ENCODE results near the gene ALDOB. TPM values are rescaled to one million over a fixed set of nuclear protein-coding genes. Genes with fewer than 3 reads are reported as not detected.

The ALDOB gene
- total RNA-seq, 2 experiments from 2014 or later = not detected

DNA sequence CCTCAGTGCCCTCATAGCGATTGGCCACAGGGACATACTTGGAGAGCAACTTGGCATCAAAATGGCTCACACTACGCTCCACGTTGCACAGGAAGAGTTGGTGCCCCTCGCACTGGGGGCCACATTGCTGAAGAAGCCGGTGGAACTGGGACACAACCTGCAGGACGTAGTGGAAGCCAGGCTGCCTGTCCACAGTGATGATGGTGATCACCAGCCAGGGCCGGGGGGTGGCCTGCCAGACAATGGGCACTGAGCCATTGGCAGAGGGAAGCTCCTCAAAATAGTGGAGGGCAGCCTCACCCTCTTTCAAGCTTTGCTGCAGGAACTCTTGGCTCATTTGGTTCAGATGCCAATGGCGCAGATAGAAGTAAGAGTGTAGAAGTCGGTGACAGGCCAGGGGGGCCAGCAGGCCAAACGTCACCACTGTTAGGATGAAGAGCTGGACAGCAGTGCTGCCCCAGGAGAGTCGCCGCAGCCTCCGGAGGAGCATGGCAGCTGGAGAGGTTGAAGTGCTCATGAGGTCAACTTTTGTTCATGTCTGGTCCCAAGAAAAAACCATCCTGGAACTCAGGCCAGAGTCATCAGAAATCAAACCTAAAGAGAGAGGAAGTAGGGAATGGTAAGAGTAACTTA lies 41.1 kb upstream of the ALDOB start:
- TF ChIP-seq, protein P1, sequence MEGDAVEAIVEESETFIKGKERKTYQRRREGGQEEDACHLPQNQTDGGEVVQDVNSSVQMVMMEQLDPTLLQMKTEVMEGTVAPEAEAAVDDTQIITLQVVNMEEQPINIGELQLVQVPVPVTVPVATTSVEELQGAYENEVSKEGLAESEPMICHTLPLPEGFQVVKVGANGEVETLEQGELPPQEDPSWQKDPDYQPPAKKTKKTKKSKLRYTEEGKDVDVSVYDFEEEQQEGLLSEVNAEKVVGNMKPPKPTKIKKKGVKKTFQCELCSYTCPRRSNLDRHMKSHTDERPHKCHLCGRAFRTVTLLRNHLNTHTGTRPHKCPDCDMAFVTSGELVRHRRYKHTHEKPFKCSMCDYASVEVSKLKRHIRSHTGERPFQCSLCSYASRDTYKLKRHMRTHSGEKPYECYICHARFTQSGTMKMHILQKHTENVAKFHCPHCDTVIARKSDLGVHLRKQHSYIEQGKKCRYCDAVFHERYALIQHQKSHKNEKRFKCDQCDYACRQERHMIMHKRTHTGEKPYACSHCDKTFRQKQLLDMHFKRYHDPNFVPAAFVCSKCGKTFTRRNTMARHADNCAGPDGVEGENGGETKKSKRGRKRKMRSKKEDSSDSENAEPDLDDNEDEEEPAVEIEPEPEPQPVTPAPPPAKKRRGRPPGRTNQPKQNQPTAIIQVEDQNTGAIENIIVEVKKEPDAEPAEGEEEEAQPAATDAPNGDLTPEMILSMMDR (IDR thresholded peaks at IDR 0.05) = no peak
- ATAC-seq (ENCODE audit: poor library complexity) = no peak
- H3K36me3 ChIP-seq (ENCODE audit: insufficient read depth, low read length) = no peaks in the 10 kb centered on the region
- no peak overlapping the region for H3K4me3 ChIP-seq (ENCODE audit: low read length)
- no peak overlapping the region for H3K27ac ChIP-seq (ENCODE audit: low read depth in 1 of 2, low read length in 2 of 2)
- H3K27me3 ChIP-seq (ENCODE audit: control insufficient read depth in 1 of 2, insufficient read depth in 2 of 2, low read length in 2 of 2) = peaks cover 7 to 17% of the 10 kb centered on the region in 2 experiments
- Mint-ChIP-seq H3K4me3 (no peak overlapping the region), H3K4me1 (ENCODE audit: low read depth) (no peaks in the 10 kb centered on the region), H3K27ac (no peak overlapping the region), H3K27me3 (peaks cover 65% of the 10 kb centered on the region), H3K36me3 (ENCODE audit: low read depth) (no peaks in the 10 kb centered on the region), H3K9me3 (no peaks in the 10 kb centered on the region)
- no peak for DNase-seq
- CTCF ChIA-PET = no interaction called here
- intact Hi-C loops (cut with DNase I, micrococcal nuclease) = no loop called here
- H3K4me1 ChIP-seq (ENCODE audit: insufficient read depth, low read length) = no peaks in the 10 kb centered on the region
- H3K9me3 ChIP-seq (ENCODE audit: control insufficient read depth in 1 of 2, insufficient read depth in 1 of 2, low read length in 2 of 2) = peaks cover 0 to 12% of the 10 kb centered on the region in 2 experiments
- POLR2A ChIA-PET = no interaction called here

DNA sequence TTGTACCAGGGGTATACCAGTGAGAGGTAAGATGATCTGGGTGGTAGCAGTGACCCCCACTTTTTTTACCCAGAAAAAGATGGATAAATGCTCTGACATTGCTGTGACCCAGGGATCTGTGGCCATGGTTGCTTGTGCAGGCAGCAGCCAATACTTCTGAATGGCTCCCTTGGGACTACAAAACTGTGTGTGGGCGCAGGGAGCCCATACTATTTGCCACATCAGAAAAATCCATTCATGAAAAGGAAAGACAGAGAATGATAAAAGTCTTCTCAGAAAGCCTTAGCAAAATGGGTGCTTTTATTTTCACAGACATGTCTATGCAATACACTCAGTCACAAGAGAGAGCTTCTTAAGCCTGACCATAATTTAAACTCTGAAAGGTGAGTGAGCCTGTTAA lies 37.3 kb upstream of the ALDOB start:
- H3K36me3 ChIP-seq (ENCODE audit: insufficient read depth, low read length) = no peaks in the 10 kb centered on the region
- Mint-ChIP-seq H3K36me3 (ENCODE audit: low read depth) (no peaks in the 10 kb centered on the region), H3K27ac (no peak overlapping the region), H3K27me3 (peaks cover 65% of the 10 kb centered on the region), H3K4me1 (ENCODE audit: low read depth) (no peaks in the 10 kb centered on the region), H3K4me3 (no peak overlapping the region), H3K9me3 (no peaks in the 10 kb centered on the region)
- CTCF ChIA-PET = interaction anchor here (1.3 kb wide), 1 partner anchor 10 kb away, joined by 6 read pairs; no protein-coding TSS in a partner anchor
- H3K9me3 ChIP-seq (ENCODE audit: control insufficient read depth in 1 of 2, insufficient read depth in 1 of 2, low read length in 2 of 2) = peaks cover 0 to 9% of the 10 kb centered on the region in 2 experiments
- H3K27me3 ChIP-seq (ENCODE audit: control insufficient read depth in 1 of 2, insufficient read depth in 2 of 2, low read length in 2 of 2) = peaks cover 7 to 17% of the 10 kb centered on the region in 2 experiments
- intact Hi-C loops (cut with DNase I, micrococcal nuclease) = no loop called here
- H3K27ac ChIP-seq (ENCODE audit: low read depth in 1 of 2, low read length in 2 of 2) = no peak overlapping the region
- TF ChIP-seq, protein P1 (IDR thresholded peaks at IDR 0.05) = no peak
- POLR2A ChIA-PET = no interaction called here
- no peaks in the 10 kb centered on the region for H3K4me1 ChIP-seq (ENCODE audit: insufficient read depth, low read length)
- DNase-seq (no peak), ATAC-seq (ENCODE audit: poor library complexity) (no peak)
- H3K4me3 ChIP-seq (ENCODE audit: low read length) = no peak overlapping the region

DNA sequence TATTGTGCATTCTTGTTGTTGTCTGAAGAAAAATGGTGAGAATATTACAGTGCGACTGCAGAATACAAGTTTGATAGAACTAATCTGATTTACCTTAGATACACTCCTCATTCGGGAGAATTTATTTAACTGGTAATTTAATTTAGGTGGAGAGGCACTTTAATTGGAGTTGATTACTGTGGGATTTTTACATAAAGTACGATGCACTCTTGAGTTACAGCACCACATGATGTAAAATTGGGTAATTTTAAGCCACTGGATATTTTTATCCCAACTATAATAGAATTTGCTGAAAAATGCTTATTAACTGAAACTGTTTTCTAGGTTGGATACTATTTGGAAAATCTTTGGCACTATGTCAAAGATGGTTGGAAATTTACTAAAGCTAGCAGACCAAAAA lies 35.4 kb upstream of the ALDOB start:
- no peak for ATAC-seq (ENCODE audit: poor library complexity)
- TF ChIP-seq, protein P1 (IDR thresholded peaks at IDR 0.05) = no peak
- Histone ChIP-seq H3K4me3 (ENCODE audit: low read length) (no peak overlapping the region), H3K9me3 (ENCODE audit: control insufficient read depth in 1 of 2, insufficient read depth in 1 of 2, low read length in 2 of 2) (peaks cover 0 to 3% of the 10 kb centered on the region in 2 experiments), H3K27ac (ENCODE audit: low read depth in 1 of 2, low read length in 2 of 2) (no peak overlapping the region), H3K4me1 (ENCODE audit: insufficient read depth, low read length) (no peaks in the 10 kb centered on the region), H3K27me3 (ENCODE audit: control insufficient read depth in 1 of 2, insufficient read depth in 2 of 2, low read length in 2 of 2) (peaks cover 7 to 27% of the 10 kb centered on the region in 2 experiments), H3K36me3 (ENCODE audit: insufficient read depth, low read length) (no peaks in the 10 kb centered on the region)
- Mint-ChIP-seq H3K36me3 (ENCODE audit: low read depth) (no peaks in the 10 kb centered on the region), H3K27ac (no peak overlapping the region), H3K9me3 (no peaks in the 10 kb centered on the region), H3K27me3 (peaks cover 77% of the 10 kb centered on the region), H3K4me1 (ENCODE audit: low read depth) (no peaks in the 10 kb centered on the region), H3K4me3 (no peak overlapping the region)
- ChIA-PET POLR2A (no interaction called here), CTCF (no interaction called here)
- no peak for DNase-seq
- intact Hi-C loops (cut with DNase I, micrococcal nuclease) = no loop called here

Data from CD4-positive, alpha-beta T cell (primary cell).